ENCODE results near the gene FAM20C. TPM values are rescaled to one million over a fixed set of nuclear protein-coding genes. Genes with fewer than 3 reads are reported as not detected.

The FAM20C gene
- total RNA-seq, 2 experiments from 2014 or later = 1.3 to 1.7 TPM

DNA sequence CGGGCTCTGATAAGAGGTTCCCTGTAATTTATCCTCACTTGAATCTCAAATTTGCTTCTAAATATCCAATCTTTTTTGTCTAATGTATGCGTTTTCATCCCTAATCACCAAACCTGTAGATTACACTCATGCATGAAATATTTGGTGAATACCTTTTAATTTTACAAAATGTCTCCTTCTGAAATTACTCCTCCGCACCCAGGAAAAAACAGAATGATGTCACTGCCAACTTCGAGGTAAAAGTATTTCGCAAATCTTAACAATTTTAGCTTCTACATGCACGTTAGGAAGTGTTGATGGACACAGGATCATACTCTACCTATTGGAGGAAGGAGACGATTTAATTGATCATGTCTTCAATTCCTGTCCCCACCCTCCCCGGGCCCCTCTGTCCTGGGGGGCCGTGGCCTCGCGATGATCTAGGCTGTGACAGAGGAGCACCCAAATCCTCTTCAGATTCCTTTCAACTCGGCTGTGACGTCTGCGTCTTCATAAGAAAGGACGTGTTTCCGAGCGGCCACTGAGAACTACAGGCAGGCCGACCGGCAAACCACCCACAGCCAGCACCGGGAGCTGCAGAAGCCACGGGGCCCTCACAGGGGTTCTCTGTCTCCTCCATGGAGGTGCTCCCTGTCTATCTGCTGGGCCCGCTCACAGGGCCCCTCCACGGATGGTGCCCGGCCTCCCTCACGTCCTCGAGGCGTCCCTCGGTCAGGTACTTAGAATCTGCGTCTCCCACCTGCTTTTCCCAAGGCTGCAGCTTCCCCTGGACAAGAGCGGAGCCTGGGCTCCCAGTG is 8.7 kb upstream of the FAM20C start:
- Histone ChIP-seq H3K27ac (ENCODE audit: low read depth in 1 of 2, low read length in 2 of 2) (no peak overlapping the region), H3K36me3 (ENCODE audit: insufficient read depth, low read length) (no peaks in the 10 kb centered on the region), H3K9me3 (ENCODE audit: control insufficient read depth in 1 of 2, insufficient read depth in 1 of 2, low read length in 2 of 2) (peaks cover 0 to 2% of the 10 kb centered on the region in 2 experiments), H3K4me1 (ENCODE audit: insufficient read depth, low read length) (no peaks in the 10 kb centered on the region), H3K4me3 (ENCODE audit: low read length) (no peak overlapping the region), H3K27me3 (ENCODE audit: control insufficient read depth in 1 of 2, insufficient read depth in 2 of 2, low read length in 2 of 2) (no peaks in the 10 kb centered on the region)
- Mint-ChIP-seq H3K4me1 (ENCODE audit: low read depth) (no peaks in the 10 kb centered on the region), H3K27me3 (no peaks in the 10 kb centered on the region), H3K27ac (no peak overlapping the region), H3K4me3 (no peak overlapping the region), H3K36me3 (ENCODE audit: low read depth) (no peaks in the 10 kb centered on the region), H3K9me3 (no peaks in the 10 kb centered on the region)
- no peak for TF ChIP-seq CTCF (IDR thresholded peaks at IDR 0.05)
- intact Hi-C loops (cut with DNase I, micrococcal nuclease) = no loop called here
- DNase-seq (no peak), ATAC-seq (ENCODE audit: poor library complexity) (no peak)
- CTCF ChIA-PET = no interaction called here
- POLR2A ChIA-PET = no interaction called here

DNA sequence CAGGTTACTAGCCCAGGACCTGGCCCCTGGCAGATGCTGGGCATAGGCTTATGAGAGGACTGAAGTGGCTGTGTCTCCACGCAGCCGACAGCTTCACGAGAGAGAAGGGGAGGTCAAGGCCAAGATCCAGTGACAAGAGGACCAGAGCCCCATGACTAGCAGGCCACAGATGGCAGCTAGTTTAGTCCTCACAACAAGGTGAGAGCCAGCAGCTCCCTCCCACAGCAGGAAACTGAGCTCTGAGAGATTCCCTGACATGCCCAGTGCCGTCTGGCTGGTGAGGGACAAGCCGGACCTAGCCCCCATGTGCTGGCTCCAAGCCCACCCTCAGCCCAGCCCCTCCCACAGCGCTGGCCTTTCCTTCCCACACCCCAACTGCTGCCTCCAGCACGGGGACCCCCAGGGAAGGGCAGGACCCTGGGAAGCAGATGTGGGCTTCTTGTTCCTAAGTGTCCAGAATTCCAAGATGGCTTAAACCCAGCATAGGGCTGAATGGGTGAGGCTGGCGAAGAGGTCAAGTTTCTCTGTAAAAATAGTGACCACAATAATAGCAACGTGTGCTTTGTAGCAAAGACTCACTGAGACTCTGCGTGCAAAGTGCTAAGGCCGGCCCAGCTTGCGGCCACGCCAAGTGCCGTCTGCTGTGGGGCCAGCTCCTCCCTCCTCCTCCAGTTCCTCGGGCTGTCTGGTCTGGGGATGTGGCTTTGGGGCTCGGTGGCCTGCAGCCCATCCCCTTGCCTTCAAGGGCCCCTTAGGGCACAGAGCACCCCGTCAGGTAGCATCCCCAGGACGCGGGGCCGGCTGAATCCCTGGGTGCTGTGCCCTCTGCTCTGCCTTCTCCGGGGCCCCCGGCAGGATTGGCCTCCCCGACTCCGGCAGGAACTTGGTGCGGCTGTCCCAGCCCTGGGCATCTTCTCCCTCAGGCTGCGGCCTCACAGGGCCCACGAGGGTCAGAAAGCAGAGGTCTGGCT is 7.8 kb upstream of the FAM20C start:
- no peaks in the 10 kb centered on the region for H3K36me3 ChIP-seq (ENCODE audit: insufficient read depth, low read length)
- H3K9me3 ChIP-seq (ENCODE audit: control insufficient read depth in 1 of 2, insufficient read depth in 1 of 2, low read length in 2 of 2) = peaks cover 0 to 10% of the 10 kb centered on the region in 2 experiments
- H3K36me3 Mint-ChIP-seq (ENCODE audit: low read depth) = no peaks in the 10 kb centered on the region
- no peak overlapping the region for H3K27ac Mint-ChIP-seq
- no peak overlapping the region for H3K4me3 ChIP-seq (ENCODE audit: low read length)
- CTCF ChIA-PET = no interaction called here
- H3K27me3 ChIP-seq (ENCODE audit: control insufficient read depth in 1 of 2, insufficient read depth in 2 of 2, low read length in 2 of 2) = no peaks in the 10 kb centered on the region
- no peak for TF ChIP-seq CTCF (IDR thresholded peaks at IDR 0.05)
- no peak for DNase-seq
- no peak overlapping the region for H3K4me3 Mint-ChIP-seq
- H3K27ac ChIP-seq (ENCODE audit: low read depth in 1 of 2, low read length in 2 of 2) = no peak overlapping the region
- H3K4me1 ChIP-seq (ENCODE audit: insufficient read depth, low read length) = no peaks in the 10 kb centered on the region
- no peaks in the 10 kb centered on the region for H3K9me3 Mint-ChIP-seq
- peaks cover 4% of the 10 kb centered on the region for H3K27me3 Mint-ChIP-seq
- H3K4me1 Mint-ChIP-seq (ENCODE audit: low read depth) = no peaks in the 10 kb centered on the region
- no peak for ATAC-seq (ENCODE audit: poor library complexity)
- POLR2A ChIA-PET = no interaction called here
- intact Hi-C loops (cut with DNase I, micrococcal nuclease) = no loop called here

DNA sequence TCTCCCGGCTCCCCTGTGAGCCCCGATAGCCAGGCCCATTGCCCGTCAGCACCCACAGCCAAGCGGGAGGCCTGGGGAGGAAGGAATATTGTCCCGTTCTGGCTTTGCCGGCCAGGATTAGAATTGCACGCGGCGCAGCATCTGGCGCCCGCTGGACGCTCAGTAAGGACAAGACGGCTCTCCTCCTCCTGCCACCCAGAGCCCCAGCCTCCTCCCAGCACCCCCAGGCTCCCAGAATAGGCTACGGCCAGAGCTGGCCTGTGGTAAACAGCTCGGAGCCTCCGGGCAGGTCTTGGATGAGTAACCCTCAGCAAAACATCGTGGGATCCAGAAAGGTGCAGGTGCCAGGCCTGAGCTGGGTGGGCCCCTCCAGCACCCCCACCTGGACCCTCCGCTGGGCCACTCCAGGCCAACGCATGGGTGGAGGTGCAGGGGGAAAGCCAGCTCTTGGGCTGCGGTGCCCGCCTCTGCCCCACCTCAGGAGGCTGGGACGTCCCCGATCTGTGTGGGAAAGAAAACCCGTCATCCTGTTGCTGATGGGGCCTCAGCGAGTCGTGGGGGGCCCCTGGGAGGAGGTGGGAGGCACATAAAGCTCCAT is 5.8 kb upstream of the FAM20C start:
- H3K36me3 ChIP-seq (ENCODE audit: insufficient read depth, low read length) = no peaks in the 10 kb centered on the region
- H3K9me3 Mint-ChIP-seq = no peaks in the 10 kb centered on the region
- H3K9me3 ChIP-seq (ENCODE audit: control insufficient read depth in 1 of 2, insufficient read depth in 1 of 2, low read length in 2 of 2) = peaks cover 0 to 19% of the 10 kb centered on the region in 2 experiments
- peaks cover 7% of the 10 kb centered on the region for H3K4me1 ChIP-seq (ENCODE audit: insufficient read depth, low read length)
- H3K4me3 ChIP-seq (ENCODE audit: low read length) = no peak overlapping the region
- CTCF ChIA-PET = no interaction called here
- H3K27ac ChIP-seq (ENCODE audit: low read depth in 1 of 2, low read length in 2 of 2) = no peak overlapping the region
- no peak overlapping the region for H3K27ac Mint-ChIP-seq
- intact Hi-C loops (cut with DNase I, micrococcal nuclease) = no loop called here
- POLR2A ChIA-PET = no interaction called here
- peaks cover 3% of the 10 kb centered on the region for H3K4me1 Mint-ChIP-seq (ENCODE audit: low read depth)
- H3K36me3 Mint-ChIP-seq (ENCODE audit: low read depth) = no peaks in the 10 kb centered on the region
- peaks cover 24% of the 10 kb centered on the region for H3K27me3 Mint-ChIP-seq
- TF ChIP-seq CTCF (IDR thresholded peaks at IDR 0.05) = no peak
- H3K4me3 Mint-ChIP-seq = no peak overlapping the region
- peaks cover 14 to 15% of the 10 kb centered on the region in 2 experiments for H3K27me3 ChIP-seq (ENCODE audit: control insufficient read depth in 1 of 2, insufficient read depth in 2 of 2, low read length in 2 of 2)
- DNase-seq (no peak), ATAC-seq (ENCODE audit: poor library complexity) (no peak)

All from CD4-positive, alpha-beta T cell (primary cell).